CD4-positive, alpha-beta T cell treated with Interferon alpha-2 for 1 hour (primary cell): ENCODE measurements around the gene SLC24A3.

Experiments used
- DNase-seq, 2 donors: peaks; one replicate each; pipeline ENCODE4 v3.0.0-alpha.2; 2020 to 2022

SLC24A3 gene

GRCh38 chr20:19304886-19305415 lies 92.5 kb downstream of the SLC24A3 start:
- no peak for DNase-seq

- DNase-seq: no peak
Measured at GRCh38 chr20:19308146-19308545, 95.7 kb downstream of the SLC24A3 start.

- no peak for DNase-seq
Measured at GRCh38 chr20:19310541-19310940, 98.1 kb downstream of the SLC24A3 start.

- no peak for DNase-seq
Measured at GRCh38 chr20:19313342-19314069, 101.1 kb downstream of the SLC24A3 start.

- no peak for DNase-seq
Measured at GRCh38 chr20:19314621-19315020, 102.2 kb downstream of the SLC24A3 start.

- DNase-seq: no peak
Measured at GRCh38 chr20:19317237-19318069, 105.0 kb downstream of the SLC24A3 start.

GRCh38 chr20:19318610-19319009 lies 106.2 kb downstream of the SLC24A3 start:
- DNase-seq: no peak

- DNase-seq: no peak
Measured at GRCh38 chr20:19320005-19320404, 107.6 kb downstream of the SLC24A3 start.

GRCh38 chr20:19321176-19321575 lies 108.7 kb downstream of the SLC24A3 start:
- no peak for DNase-seq

- DNase-seq: no peak
Measured at GRCh38 chr20:19322061-19322985, 109.9 kb downstream of the SLC24A3 start.

GRCh38 chr20:19327401-19327800 lies 115.0 kb downstream of the SLC24A3 start:
- no peak for DNase-seq

GRCh38 chr20:19328676-19329075 lies 116.2 kb downstream of the SLC24A3 start:
- no peak for DNase-seq

GRCh38 chr20:19330038-19330437 lies 117.6 kb downstream of the SLC24A3 start:
- no peak for DNase-seq

- DNase-seq: no peak
Measured at GRCh38 chr20:19330731-19331130, 118.3 kb downstream of the SLC24A3 start.

- no peak for DNase-seq
Measured at GRCh38 chr20:19333563-19333962, 121.1 kb downstream of the SLC24A3 start.

- DNase-seq: no peak
Measured at GRCh38 chr20:19335341-19335740, 122.9 kb downstream of the SLC24A3 start.

GRCh38 chr20:19335916-19336315 lies 123.5 kb downstream of the SLC24A3 start:
- no peak for DNase-seq

GRCh38 chr20:19336631-19337030 lies 124.2 kb downstream of the SLC24A3 start:
- DNase-seq: no peak

GRCh38 chr20:19338380-19338779 lies 125.9 kb downstream of the SLC24A3 start:
- no peak for DNase-seq

GRCh38 chr20:19338960-19339359 lies 126.5 kb downstream of the SLC24A3 start:
- DNase-seq: no peak

GRCh38 chr20:19341348-19342053 lies 129.1 kb downstream of the SLC24A3 start:
- DNase-seq: no peak

GRCh38 chr20:19344341-19344740 lies 131.9 kb downstream of the SLC24A3 start:
- no peak for DNase-seq
